H1 (cell line): ENCODE results near the gene DARS2. TPM values are rescaled to one million over a fixed set of nuclear protein-coding genes. Genes with fewer than 3 reads are reported as not detected.

Experiments used
- ASH2L ChIP-seq: fragments of 200-600, 300-600 bp; sonication (generic); IDR thresholded peaks from one replicate; pipeline ENCODE4 v1.7.1; 2017; ENCODE audit warnings: low read length
- EP300 ChIP-seq, 2 experiments: IDR thresholded peaks; 1 replicate in 1 of 2; 2 replicates in 1 of 2; pipeline ENCODE4 v1.6.1; 2011 to 2012; ENCODE audit warnings: low read depth in 2 of 2, low read length in 2 of 2, mild to moderate bottlenecking in 2 of 2, borderline replicate concordance in 1 of 2, inconsistent platforms in 1 of 2, moderate library complexity in 1 of 2
- EZH2 ChIP-seq: fragments of 200-600 bp; sonication (generic); IDR thresholded peaks from 2 replicates; pipeline ENCODE4 v1.7.1; 2012; ENCODE audit warnings: low read depth, mild to moderate bottlenecking, moderate library complexity, low read length, inconsistent platforms; ENCODE audit not compliant: severe bottlenecking
- HDAC2 ChIP-seq, 2 experiments: fragments of 300-600 bp in 1 of 2; sonication (generic) in 1 of 2; IDR thresholded peaks; 2 replicates each; pipeline ENCODE4 v1.6.1; 2011 to 2012; ENCODE audit warnings: low read depth in 2 of 2, low read length in 2 of 2, mild to moderate bottlenecking in 2 of 2, moderate library complexity in 2 of 2, borderline replicate concordance in 1 of 2, inconsistent platforms in 1 of 2
- HDAC6 ChIP-seq: IDR thresholded peaks from one replicate; pipeline ENCODE4 v1.7.1; 2012; ENCODE audit warnings: low read depth, mild to moderate bottlenecking, inconsistent platforms, low read length, moderate library complexity
- JUND ChIP-seq: IDR thresholded peaks from 2 replicates; pipeline ENCODE4 v1.6.1; 2011; ENCODE audit warnings: mild to moderate bottlenecking, improper control_type of control experiment, low read length
- KDM5A ChIP-seq: fragments of 200-600 bp; IDR thresholded peaks from 2 replicates; pipeline ENCODE4 v1.7.1; 2012; ENCODE audit warnings: mild to moderate bottlenecking, low read length, inconsistent platforms, mixed read lengths
- RNF2 ChIP-seq: fragments of 200-900, 300-1000 bp; sonication (generic); IDR thresholded peaks from 2 replicates; pipeline ENCODE4 v1.7.1; 2016; ENCODE audit warnings: borderline replicate concordance, low read depth, mild to moderate bottlenecking, antibody characterized with exemption, low read length; ENCODE audit not compliant: poor library complexity, severe bottlenecking; ENCODE audit errors: missing control alignments
- TBP ChIP-seq: IDR thresholded peaks from 2 replicates; pipeline ENCODE4 v1.6.1; 2011; ENCODE audit warnings: low read depth, low read length, improper control_type of control experiment
- TCF12 ChIP-seq: IDR thresholded peaks from 2 replicates; pipeline ENCODE4 v1.6.1; 2011; ENCODE audit warnings: low read depth, mild to moderate bottlenecking, low read length
- polyA plus RNA-seq, 7 experiments: library from polyadenylated mRNA; depleted of rRNA in 3 of 7; stranded (reverse) in 5 of 7; unstranded in 2 of 7; fragments of >200 nt in 5 of 7; fragments of 200-250 nt in 2 of 7; gene quantifications; 1 replicate in 5 of 7; 2 replicates in 1 of 7; 4 replicates in 1 of 7; pipeline versions ENCODE4 v1.2.1 to v1.2.3, GENCODE V29; 2011 to 2013; ENCODE audit warnings: missing spikeins in 2 of 7, mixed read lengths in 2 of 7
- total RNA-seq: library from RNA; stranded (reverse); fragmentation: NEBNext Ultra II Directional; extraction: Animal tissue kit (Norgen Biotek cat#: 25700); gene quantifications from 2 replicates; pipeline ENCODE4 v1.2.1, GENCODE V29; 2021
- TF ChIP-seq, protein P1 (sequence below): fragments of 300-600 bp; sonication (generic); IDR thresholded peaks from 2 replicates; pipeline ENCODE4 v1.7.1; 2012; ENCODE audit warnings: low read length, moderate library complexity, mild to moderate bottlenecking, inconsistent platforms; ENCODE audit not compliant: insufficient replicate concordance

The DARS2 gene
- total and polyA plus RNA-seq, 2 of the 8 experiments (the other 6 are each of a cell fraction or from before 2014, with no cell fraction given), result 21.0 to 35.2 TPM

DNA sequence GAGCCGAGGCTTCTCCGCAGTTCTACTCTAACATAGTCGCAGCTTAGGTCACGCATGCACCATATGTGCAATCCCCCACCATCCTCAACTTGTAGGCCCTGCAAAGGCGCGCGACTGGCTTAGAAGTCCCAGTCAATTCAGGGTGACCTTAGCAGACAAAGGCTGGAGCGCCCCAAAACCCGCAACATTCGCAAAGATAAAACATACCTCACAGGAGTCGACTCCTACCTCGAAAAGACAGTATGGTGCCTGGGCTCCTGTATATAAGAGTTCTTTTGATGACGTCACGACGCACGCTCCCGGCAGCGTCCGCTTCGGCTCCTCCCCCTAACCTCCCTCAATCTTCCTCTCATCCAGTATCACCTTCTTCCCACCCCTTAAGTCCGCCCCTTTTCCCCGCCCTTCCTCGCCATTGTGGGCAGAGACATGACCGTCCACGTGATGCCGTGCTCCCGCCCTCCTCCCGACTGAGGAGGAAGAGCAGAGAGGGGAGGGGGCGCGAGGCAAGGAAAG lies 43.3 kb downstream of the DARS2 start, which contains the start of gene GAS5 (continued):
- TF ChIP-seq TBP (peak; percentile 99), HDAC2 (IDR thresholded peaks at IDR 0.05; ENCODE audit: borderline replicate concordance in 1 of 2, low read depth in 2 of 2, low read length in 2 of 2) (no peak), KDM5A (no peak), ASH2L (no peak), JUND (peak; percentile 96), RNF2 (no peak), HDAC6 (no peak), TCF12 (no peak), EP300 (IDR thresholded peaks at IDR 0.05; ENCODE audit: borderline replicate concordance in 1 of 2, low read depth in 2 of 2, low read length in 2 of 2) (no peak), EZH2 (no peak)
- TF ChIP-seq, protein P1, sequence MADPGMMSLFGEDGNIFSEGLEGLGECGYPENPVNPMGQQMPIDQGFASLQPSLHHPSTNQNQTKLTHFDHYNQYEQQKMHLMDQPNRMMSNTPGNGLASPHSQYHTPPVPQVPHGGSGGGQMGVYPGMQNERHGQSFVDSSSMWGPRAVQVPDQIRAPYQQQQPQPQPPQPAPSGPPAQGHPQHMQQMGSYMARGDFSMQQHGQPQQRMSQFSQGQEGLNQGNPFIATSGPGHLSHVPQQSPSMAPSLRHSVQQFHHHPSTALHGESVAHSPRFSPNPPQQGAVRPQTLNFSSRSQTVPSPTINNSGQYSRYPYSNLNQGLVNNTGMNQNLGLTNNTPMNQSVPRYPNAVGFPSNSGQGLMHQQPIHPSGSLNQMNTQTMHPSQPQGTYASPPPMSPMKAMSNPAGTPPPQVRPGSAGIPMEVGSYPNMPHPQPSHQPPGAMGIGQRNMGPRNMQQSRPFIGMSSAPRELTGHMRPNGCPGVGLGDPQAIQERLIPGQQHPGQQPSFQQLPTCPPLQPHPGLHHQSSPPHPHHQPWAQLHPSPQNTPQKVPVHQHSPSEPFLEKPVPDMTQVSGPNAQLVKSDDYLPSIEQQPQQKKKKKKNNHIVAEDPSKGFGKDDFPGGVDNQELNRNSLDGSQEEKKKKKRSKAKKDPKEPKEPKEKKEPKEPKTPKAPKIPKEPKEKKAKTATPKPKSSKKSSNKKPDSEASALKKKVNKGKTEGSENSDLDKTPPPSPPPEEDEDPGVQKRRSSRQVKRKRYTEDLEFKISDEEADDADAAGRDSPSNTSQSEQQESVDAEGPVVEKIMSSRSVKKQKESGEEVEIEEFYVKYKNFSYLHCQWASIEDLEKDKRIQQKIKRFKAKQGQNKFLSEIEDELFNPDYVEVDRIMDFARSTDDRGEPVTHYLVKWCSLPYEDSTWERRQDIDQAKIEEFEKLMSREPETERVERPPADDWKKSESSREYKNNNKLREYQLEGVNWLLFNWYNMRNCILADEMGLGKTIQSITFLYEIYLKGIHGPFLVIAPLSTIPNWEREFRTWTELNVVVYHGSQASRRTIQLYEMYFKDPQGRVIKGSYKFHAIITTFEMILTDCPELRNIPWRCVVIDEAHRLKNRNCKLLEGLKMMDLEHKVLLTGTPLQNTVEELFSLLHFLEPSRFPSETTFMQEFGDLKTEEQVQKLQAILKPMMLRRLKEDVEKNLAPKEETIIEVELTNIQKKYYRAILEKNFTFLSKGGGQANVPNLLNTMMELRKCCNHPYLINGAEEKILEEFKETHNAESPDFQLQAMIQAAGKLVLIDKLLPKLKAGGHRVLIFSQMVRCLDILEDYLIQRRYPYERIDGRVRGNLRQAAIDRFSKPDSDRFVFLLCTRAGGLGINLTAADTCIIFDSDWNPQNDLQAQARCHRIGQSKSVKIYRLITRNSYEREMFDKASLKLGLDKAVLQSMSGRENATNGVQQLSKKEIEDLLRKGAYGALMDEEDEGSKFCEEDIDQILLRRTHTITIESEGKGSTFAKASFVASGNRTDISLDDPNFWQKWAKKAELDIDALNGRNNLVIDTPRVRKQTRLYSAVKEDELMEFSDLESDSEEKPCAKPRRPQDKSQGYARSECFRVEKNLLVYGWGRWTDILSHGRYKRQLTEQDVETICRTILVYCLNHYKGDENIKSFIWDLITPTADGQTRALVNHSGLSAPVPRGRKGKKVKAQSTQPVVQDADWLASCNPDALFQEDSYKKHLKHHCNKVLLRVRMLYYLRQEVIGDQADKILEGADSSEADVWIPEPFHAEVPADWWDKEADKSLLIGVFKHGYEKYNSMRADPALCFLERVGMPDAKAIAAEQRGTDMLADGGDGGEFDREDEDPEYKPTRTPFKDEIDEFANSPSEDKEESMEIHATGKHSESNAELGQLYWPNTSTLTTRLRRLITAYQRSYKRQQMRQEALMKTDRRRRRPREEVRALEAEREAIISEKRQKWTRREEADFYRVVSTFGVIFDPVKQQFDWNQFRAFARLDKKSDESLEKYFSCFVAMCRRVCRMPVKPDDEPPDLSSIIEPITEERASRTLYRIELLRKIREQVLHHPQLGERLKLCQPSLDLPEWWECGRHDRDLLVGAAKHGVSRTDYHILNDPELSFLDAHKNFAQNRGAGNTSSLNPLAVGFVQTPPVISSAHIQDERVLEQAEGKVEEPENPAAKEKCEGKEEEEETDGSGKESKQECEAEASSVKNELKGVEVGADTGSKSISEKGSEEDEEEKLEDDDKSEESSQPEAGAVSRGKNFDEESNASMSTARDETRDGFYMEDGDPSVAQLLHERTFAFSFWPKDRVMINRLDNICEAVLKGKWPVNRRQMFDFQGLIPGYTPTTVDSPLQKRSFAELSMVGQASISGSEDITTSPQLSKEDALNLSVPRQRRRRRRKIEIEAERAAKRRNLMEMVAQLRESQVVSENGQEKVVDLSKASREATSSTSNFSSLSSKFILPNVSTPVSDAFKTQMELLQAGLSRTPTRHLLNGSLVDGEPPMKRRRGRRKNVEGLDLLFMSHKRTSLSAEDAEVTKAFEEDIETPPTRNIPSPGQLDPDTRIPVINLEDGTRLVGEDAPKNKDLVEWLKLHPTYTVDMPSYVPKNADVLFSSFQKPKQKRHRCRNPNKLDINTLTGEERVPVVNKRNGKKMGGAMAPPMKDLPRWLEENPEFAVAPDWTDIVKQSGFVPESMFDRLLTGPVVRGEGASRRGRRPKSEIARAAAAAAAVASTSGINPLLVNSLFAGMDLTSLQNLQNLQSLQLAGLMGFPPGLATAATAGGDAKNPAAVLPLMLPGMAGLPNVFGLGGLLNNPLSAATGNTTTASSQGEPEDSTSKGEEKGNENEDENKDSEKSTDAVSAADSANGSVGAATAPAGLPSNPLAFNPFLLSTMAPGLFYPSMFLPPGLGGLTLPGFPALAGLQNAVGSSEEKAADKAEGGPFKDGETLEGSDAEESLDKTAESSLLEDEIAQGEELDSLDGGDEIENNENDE, result no peak
